NCI-H1436 treated with DMSO at 0.1 percent for 48 hours (cell line): ENCODE data around the gene USP36.
"Not testable (repeated sequence)": the region's sequence is repeated elsewhere in the genome, so short reads cannot be mapped to it uniquely, and the experiment has no call there.

Experiments used
- DNase-seq: peaks from one replicate; lab custom pipeline; 2025; lab: John Stamatoyannopoulos, UW

USP36 gene

GRCh38 chr17:78840780-78841611 lies at the start of gene USP36:
TSS of gene USP36 (minus strand) at chr17:78840814. CDS start at chr17:78836363, 4,451 bp downstream.
- peak; percentile 99 for DNase-seq

- DNase-seq: not testable (repeated sequence)
Measured at GRCh38 chr17:78890096-78890495, 49.5 kb upstream of the USP36 start.

- no peak for DNase-seq
Measured at GRCh38 chr17:78889531-78889930, 48.9 kb upstream of the USP36 start.

- DNase-seq: no peak
Measured at GRCh38 chr17:78888941-78889518, 48.4 kb upstream of the USP36 start.

- DNase-seq: no peak
Measured at GRCh38 chr17:78886954-78887353, 46.3 kb upstream of the USP36 start.

- no peak for DNase-seq
Measured at GRCh38 chr17:78885956-78886355, 45.3 kb upstream of the USP36 start.

- no peak for DNase-seq
Measured at GRCh38 chr17:78884876-78885667, 44.5 kb upstream of the USP36 start.

- no peak for DNase-seq
Measured at GRCh38 chr17:78884148-78884825, 43.7 kb upstream of the USP36 start.

- DNase-seq: peak; percentile 47
Measured at GRCh38 chr17:78883533-78884131, 43.0 kb upstream of the USP36 start.

GRCh38 chr17:78883089-78883532 lies 42.5 kb upstream of the USP36 start:
- no peak for DNase-seq

- no peak for DNase-seq
Measured at GRCh38 chr17:78882540-78883088, 42.0 kb upstream of the USP36 start.

GRCh38 chr17:78879635-78880186 lies 39.1 kb upstream of the USP36 start:
- no peak for DNase-seq

GRCh38 chr17:78878871-78879527 lies 38.4 kb upstream of the USP36 start:
- DNase-seq: no peak

- no peak for DNase-seq
Measured at GRCh38 chr17:78878261-78878660, 37.6 kb upstream of the USP36 start.

GRCh38 chr17:78876954-78877517 lies 36.4 kb upstream of the USP36 start:
- not testable (repeated sequence) for DNase-seq

- no peak for DNase-seq
Measured at GRCh38 chr17:78876094-78876597, 35.5 kb upstream of the USP36 start.

GRCh38 chr17:78875363-78876093 lies 34.9 kb upstream of the USP36 start:
- DNase-seq: no peak

GRCh38 chr17:78873519-78874340 lies 33.1 kb upstream of the USP36 start:
- DNase-seq: no peak
